HG02610 (cell line): Measurements from ENCODE around the gene ENAH.
"Not testable (repeated sequence)": the region's sequence is repeated elsewhere in the genome, so short reads cannot be mapped to it uniquely, and the experiment has no call there.

ENCODE experiments used
- ATAC-seq: cut with Tn5 transposase; IDR thresholded peaks from one replicate; pipeline ENCODE4 v1.9.1; 2021; ENCODE audit warnings: mild to moderate bottlenecking, moderate library complexity; ENCODE audit not compliant: unreplicated experiment

Gene ENAH

DNA sequence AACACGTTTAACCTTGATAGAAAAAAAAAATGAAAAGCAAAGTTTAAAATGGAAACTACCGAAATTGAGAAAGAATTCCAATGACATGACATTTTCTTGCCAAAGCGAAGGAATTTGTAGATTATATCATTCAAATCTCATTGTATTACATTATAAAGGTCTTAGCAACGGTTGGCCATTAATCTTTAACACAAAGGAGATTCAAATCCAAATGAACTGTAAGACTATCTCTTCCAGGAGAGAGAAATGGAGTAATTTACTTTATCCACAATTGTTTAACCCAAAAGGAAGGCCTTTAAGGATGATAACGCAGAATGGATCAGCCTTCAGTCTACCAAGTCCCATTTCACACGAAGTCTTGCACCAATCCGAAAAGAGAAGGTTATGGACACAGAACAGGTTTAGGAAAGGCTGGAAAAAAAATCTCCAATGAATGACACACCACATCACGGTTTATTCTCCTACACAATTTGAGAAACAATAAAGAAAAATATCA, 1.5 kb downstream of the ENAH start:
- ATAC-seq = no peak

DNA sequence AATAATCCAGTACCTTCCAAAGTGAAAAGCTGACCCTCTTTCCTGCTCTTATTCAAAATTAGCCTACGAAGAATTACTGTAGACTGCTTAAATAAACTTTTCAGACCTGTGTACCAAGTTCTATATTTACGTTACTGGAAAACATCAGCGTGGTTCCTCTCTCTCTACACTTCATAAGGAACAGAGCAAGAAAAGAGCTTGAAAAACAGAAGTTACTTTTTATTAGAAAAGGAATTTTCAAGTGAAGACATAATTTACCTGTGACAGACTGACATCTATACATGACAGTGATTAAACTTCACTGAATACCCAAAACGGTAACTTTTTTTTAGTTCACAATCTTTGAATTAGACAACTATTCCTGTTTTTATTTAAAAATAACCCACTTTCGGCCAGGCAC, 2.7 kb downstream of the ENAH start:
- ATAC-seq = no peak

- no peak for ATAC-seq
These were observed 7.6 kb downstream of the ENAH start for GRCh38 chr1:225645194-225645895.

GRCh38 chr1:225644666-225645065, 8.3 kb downstream of the ENAH start:
- no peak for ATAC-seq

DNA sequence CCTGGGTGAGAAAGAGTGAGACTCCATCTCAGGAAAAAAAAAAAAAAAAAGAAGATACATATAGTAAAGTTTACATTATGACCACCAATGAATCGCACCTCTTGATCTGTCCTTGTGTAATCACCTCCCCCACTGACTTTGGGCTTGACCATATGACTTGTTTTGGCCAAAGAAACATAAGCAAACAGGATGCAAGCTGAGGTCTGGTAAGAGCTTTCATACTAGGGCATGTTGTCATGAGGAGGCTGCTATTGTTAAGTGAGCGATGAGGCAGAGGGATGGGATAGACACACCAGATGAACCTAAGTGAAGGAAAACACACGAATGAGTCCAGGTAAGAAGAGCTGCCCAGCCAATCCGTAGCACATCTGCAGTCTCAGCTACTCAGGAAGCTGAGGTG, 10.7 kb downstream of the ENAH start:
- ATAC-seq = no peak

DNA sequence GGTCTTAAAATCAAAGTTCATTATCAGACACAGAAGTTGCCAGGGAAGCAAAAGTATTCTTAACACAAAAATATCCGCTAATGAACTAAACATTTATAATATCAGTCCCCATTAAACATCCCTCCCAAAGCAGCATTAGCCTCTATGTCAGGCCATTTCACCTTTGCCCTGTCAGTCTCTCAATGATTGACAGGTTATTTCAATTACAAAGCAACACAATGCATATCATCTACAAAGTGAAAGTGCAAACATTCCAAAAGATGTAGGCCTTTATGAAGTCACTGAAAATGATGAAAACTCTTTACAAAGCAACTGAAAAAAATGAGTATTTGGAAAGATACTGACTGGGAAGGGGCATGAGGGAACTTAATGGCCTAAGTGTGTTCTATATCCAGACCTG, 14.1 kb downstream of the ENAH start:
- ATAC-seq = no peak

GRCh38 chr1:225637651-225638199, 15.2 kb downstream of the ENAH start:
- no peak for ATAC-seq

DNA sequence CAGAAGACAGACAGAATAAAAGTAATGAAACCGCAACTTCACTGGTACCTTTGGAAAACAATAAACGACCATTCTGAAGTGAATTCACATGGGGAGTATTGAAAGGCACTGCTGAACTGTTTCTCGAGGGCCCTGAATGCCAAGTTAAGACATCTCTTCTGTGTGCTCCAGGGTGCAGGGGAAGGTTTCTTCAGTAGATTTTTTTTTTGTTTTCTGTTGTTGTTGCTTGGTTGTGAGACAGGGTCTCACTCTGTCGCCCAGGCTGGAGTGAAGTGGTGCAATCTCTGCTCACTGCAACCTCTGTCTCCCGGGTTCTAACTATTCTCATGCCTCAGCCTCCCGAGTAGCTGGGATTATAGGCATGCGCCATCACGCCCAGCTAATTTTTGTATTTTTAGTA, 15.9 kb downstream of the ENAH start:
- not testable (repeated sequence) for ATAC-seq

- ATAC-seq = no peak
These were observed 17.3 kb downstream of the ENAH start for GRCh38 chr1:225635649-225636048.

DNA sequence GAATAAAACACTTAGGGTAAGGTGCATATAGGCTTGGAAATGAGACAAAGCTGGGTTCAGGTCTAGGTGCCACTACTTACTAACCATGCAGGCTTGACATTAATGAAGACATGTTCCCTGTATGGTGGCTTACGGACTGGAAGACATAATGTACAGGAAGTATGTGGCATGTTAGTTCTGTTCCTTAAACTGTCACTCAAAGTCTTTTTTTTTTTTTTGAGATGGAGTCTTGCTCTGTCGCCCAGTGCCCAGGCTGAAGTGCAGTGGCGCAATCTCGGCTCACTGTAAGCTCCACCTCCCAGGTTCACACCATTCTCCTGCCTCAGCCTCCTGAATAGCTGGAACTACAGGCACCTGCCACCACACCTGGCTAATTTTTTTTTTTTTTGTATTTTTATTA, 20.1 kb downstream of the ENAH start:
- not testable (repeated sequence) for ATAC-seq

- ATAC-seq = no peak
These were observed 21.8 kb downstream of the ENAH start for GRCh38 chr1:225631021-225631663.

GRCh38 chr1:225629483-225629882, 23.4 kb downstream of the ENAH start:
- no peak for ATAC-seq

DNA sequence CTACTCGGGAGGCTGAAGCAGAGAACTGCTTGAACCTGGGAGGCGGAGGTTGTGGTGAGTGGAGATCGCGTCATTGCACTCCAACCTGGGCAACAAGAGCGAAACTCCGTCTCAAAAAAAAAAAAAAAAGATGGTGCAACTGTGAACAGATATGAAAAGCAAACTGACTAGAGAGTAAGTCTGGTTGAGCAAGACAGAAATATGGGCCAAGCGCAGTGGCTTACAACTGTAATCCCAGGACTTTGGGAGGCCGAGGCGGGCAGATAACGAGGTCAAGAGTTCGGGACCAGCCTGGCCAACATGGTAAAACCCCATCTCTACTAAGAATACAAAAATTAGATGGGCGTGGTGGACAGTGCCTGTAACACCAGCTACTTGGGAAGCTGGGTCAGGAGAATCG, 24.1 kb downstream of the ENAH start:
- not testable (repeated sequence) for ATAC-seq

DNA sequence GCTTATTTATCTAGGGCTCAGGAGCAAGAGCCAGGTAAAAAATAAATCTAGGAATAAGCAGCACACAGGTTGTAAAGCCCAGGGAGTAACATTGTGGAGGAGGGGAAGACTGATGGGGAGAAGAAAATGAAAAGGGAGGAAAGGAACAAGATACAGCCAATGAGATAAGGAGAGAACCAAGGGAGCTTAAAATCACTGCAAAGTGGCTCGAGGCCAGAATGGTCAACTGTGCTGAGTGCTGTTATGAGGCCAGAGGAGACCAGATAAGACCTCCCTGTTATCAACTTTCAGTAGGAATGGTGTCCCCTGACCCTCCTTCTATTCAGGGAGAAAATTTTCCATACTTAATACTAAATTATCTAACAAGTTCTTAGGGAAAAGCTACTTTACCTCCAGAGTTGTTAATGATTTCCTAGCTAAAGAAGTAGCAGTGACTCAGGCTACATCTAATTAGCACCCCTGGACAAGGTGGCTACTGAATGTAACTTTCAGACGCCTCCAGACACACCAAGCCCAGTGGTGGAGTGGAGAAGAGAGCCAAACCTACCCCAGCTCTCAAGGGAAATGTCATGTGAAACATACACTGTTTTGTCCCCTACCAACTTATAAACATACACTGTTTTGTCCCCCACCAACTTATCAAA, 25.5 kb downstream of the ENAH start:
- no peak for ATAC-seq

DNA sequence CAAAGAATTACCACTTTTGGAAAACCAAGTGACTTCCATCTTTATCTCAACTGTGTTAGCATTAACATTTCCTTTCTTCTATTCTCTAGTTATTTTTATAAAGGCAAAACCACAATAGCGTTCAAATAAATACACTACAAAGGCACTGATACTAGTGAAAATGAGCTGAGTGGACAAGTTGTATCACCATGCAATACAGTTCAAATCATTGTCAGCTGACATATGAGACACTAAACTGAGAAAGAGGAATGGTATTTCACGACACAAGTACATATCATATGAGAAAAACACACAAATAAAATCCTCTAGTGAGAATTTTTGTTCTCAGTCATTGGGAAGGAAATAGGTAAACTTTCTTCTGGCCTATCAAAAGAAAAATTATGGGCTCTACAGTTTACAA, 26.2 kb downstream of the ENAH start:
- ATAC-seq = no peak

DNA sequence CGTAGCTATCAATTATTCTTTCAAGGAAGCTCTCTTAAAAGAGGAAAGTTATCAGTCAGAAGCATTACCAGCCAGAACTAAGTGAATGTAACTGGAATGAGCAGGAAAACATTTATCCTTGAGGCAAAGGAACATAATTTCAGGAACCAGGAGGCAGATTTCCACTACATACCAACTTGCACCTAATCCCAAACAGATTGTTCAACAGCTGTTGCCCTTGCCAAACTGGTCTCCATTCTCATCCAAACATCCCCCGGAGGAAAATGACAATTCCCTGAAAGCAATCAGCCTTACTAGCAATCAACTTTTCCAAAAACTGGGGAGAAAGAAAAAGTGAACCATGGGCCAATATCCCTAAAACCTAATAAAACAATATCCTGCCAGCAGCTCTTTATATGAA, 35.0 kb downstream of the ENAH start:
- ATAC-seq = no peak

- ATAC-seq = no peak
These were observed 35.4 kb downstream of the ENAH start for GRCh38 chr1:225617479-225617878.

GRCh38 chr1:225615403-225615790, 37.5 kb downstream of the ENAH start:
- not testable (repeated sequence) for ATAC-seq

- no peak for ATAC-seq
These were observed 39.9 kb downstream of the ENAH start for GRCh38 chr1:225613006-225613405.

- no peak for ATAC-seq
These were observed 40.6 kb downstream of the ENAH start for GRCh38 chr1:225612287-225612686.

DNA sequence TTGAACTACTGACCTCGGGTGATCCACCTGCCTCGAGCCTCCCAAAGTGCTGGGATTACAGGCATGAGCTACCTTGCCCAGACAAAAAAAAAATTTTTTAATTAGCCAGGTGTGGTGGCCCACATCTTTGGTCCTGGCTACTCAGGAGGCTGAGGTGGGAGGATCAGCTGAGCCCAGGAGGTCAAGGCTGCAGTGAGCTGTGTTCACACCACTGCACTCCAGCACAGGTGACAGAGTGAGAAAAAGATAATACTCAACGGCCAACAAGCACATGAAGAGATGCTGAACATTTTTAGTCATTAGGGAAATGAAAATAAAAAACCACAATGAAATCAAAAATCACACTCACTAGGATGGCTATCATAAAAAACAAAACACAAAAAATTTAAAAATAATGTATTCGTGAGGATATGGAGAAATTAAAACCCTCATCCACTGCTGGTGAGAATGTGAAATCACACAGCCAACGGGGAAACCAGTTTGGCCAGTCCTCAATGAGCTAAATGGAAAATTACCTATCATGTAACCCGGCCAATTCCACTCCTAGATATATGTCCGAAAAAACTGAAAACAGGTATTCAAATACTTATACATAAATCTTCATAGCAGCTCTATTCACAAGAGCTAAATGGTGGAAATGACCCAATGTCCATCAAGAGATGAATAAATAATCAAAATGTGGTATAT, 41.2 kb downstream of the ENAH start:
- ATAC-seq = no peak
